Activated gamma-delta T cell treated with Interleukin-2 at 50 U/mL for 16 hours (primary cell): ENCODE results near the gene LPAR2.
A peak's percentile ranks its signal among the peaks of the same experiment; 100 is the strongest.
"Not testable (repeated sequence)": the region's sequence is repeated elsewhere in the genome, so short reads cannot be mapped to it uniquely, and the experiment has no call there.

Experiments
- DNase-seq: peaks from one replicate; pipeline ENCODE4 v3.0.0-alpha.2; 2020

Gene LPAR2

DNA sequence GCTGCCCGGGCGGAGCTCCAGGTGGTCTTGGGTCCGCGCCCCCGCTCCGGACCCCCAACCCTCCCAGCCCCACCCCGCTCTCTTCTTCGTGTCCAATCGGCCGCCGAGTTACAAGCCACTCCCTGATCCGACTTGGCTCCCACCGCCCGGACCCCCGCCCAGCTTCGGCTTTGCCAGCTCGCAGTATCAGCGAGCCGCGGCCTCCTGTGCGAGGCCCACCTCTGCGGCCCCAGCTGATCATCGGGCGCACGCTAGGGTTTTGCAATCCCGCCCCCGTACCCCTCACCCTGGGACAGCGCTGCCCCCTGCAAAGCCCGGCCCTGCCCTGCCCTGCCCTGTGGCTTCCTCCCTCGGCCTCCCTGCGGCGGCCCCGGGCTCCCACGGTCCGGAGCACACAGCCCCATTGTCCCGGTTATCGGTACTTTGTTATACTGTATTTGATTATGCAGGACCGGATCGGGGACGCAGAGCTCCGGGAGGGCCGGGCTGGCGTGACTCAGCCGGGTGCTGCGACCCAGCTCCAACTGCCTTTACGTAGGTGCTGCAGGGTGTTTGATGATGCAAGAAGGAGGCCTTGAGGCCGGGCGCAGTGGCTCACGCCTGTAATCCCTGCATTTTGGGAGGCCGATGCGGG lies 598 bp upstream of the LPAR2 start:
- DNase-seq = peak; percentile 49

DNA sequence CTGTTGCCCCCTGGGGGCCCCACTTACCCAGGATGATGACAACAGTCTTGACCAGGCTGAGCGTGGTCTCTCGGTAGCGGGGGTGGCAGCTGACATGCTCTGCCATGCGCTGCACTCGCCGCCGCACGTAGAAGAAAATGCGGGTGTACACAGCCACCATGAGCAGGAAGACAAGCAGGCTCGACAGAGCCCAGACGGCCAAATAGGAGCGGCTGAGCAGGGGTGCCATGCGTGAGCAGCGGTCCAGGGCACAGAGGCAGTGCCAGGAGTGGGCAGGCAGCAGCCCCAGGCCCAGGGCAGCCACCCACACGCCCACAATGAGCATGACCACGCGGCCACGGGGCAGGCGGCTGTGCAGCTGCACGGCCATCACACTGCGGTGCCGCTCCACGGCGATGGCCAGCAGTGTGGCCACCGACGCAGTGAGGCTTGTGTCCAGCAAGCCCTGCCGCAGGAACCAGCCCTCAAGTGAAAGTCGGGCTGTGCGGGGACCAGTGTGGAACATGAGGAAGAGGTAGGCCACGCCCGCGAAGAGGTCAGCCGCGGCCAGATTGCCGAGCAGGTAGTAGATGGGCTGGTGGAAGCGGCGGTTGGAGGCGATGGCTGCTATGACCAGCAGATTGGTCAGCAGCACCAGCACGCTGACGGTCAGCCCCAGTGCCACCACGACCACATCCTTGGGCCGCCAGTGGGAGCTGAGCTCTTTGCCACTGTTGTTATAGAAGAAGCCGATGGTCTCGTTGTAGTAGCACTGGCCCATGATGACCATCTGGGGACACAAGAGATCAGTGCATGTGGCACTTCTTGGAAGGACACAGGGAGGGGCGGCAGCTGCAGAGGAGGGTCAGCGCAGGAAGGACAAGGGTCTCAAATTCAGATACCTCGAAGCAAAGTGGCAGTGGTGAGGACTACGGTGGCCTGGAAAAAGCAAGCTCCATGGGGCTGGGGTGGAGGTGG lies 1.2 kb downstream of the LPAR2 start:
- no peak for DNase-seq

DNA sequence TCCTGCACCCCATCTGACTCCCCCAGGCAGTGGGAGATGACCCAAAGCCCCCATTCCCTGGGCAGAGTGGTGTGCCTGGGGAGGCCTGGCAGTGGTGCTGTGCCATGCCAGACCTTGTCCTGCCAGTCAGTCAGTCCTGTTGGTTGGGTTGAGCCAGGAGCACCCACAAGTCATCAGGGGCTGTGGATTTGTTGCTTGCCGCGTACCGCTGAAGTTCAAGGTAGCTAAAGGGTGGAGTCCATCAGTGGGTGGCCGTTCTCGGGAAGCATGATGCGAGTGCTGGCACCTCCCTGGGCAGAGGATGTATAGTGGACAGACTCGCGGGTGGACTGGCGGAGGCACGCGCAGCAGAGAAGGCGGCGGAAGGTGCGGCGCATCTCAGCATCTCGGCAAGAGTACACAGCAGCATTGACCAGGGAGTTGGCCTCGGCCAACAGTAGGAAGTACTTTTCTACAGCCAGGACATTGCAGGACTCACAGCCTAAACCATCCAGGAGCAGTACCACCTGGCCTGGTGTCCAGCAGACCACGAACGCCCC lies 3.9 kb downstream of the LPAR2 start:
- DNase-seq = no peak

DNA sequence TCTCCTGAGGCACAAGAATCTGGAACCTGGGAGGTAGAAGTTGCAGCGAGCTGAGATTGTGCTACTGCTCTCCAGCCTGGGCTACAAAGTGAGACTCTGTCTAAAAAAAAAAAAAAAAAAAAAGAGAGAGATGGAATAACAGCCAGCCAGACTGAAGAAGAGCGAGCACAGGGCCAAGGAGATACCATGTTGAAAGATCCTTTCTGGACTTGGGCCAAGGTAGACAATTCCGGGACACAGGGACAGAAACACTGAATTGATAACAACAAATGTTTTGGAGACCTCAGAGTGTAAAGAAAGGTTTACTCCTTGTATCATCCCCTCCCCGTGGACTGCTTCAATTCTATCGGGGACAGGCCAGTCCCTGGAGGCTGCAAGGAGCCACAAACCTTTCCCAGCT lies 4.6 kb downstream of the LPAR2 start:
- DNase-seq = no peak

DNA sequence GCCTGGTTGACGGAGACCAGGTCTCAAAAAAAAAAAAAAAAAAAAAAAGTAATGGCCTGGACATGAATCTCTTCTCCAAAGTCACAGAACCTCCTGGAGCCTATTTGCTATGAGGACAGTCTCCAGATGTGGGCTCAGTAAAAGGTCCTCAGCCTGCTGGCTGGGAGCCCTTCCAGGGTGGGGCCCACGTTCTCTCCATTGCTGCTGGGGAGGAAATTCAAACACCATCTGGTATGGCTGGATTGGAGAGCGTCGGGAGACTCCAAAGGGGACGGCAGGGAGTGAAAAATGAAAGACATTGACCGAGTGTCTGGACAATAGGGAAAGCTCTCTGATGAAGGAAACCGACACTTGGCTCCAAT lies 8.2 kb downstream of the LPAR2 start:
- no peak for DNase-seq

DNA sequence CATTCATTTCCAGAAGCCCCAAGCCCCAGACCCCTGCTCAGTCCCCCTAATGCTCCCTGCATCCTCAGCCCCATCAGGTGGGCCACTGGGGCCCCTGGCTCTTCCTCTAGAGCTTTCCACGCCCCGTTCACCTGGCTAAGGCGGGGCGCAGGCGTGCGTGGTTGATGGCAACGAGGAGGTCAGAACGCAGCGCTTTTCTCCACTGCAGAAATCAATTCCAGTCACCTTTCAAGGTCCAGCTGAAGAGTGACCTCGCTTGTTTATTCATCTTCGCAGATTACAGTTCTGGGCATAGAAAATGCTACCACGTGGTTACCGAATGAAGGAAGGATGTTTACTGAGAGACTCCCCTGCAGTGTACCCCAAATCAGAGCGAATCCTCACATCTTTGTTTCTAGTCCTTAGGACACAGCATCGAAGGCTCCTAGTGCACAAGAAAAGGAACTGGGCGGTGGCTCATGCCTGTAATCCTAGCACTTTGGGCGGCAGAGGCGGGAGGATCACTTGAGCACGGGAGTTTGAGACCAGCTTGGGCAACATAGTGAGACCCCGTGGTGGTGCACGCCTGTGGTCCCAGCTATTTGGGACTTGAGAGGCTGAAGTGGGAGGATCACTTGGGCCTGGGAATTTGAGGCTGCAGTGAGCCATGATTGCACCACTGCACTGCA lies 8.7 kb downstream of the LPAR2 start:
- no peak for DNase-seq

DNA sequence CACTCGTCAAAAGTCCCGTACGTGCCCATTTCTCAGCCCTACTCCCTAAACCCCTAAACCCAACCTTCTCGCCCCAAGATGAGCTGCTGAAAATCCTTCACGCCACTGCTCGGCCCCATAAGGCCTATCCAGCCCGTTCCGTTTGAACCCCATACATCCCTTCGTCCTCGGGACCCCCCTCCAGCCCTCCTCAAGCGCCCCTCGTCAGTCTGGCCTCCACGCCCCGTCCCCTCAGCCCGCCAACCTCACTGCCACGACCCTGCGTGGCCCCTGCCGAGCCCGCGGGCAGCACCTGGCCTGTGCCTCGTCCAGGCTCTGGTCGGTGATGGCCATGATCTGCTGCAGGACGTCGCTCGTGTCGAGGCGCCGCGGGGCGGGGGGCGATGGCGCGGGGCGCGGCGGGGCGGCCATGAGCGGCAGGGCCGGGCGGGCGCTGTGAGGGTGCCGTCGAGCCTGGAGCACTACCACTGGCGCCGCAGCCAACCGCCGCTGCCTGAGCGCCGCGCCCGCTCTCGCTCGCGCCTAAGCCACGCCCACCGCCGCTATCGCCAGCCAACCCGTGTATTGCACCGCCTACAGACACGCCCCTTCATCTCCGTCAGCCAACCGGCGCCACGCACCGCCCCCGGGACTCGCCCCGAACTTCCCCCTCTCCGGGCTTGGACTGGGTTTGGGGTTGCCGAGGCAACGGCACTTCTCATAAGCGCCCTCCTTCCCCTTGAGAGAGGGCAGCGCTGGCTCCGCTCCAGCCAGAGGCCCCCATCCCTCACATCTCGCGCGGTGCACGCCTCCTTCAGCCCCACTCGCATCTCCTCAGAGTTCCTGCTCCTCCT lies 9.6 kb downstream of the LPAR2 start, which contains the start of gene PBX4:
PBX4 (minus strand) TSS at position 469 of the 833 bp plus-strand sequence; CDS start at position 411, 58 bp downstream.
- peak; percentile 99 for DNase-seq

DNA sequence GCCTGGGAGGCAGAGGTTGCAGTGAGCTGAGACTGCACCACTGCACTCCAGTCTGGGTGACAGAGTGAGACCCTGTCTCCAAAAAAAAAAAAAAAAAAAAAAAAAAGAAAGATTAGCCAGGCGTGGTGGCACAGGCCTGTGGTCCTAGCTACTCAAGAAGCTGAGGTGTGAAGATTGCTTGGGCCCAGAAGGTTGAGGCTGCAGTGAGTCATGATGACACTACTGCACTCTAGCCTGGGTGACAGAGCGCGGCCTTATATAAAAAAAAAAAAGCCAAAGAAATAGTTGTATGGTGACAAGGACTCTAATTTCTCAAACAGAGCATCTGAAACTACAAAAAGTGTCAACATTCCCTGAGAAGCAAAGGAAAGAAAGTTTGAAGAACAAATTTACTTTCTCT lies 12.9 kb downstream of the LPAR2 start:
- DNase-seq = peak; percentile 55

DNA sequence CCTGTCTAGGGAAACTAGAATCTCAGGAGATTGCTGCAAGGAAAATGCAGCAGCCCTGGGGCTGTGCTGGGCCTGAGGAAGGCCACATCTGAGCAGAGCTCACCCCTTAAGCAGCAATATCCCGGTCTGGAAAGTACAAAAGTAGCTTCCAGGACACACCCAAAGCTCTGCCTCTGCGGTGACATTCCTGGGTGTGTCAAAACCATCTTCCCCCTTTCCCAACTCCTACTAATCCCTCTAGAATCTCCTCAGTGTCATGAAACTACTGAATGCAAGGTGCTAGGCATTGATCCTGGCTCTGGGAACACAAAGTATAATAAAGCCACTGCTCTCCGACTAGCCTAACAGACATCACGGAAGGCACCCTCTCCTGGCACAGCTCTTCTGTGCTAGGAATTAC lies 14.5 kb downstream of the LPAR2 start:
- DNase-seq = no peak

DNA sequence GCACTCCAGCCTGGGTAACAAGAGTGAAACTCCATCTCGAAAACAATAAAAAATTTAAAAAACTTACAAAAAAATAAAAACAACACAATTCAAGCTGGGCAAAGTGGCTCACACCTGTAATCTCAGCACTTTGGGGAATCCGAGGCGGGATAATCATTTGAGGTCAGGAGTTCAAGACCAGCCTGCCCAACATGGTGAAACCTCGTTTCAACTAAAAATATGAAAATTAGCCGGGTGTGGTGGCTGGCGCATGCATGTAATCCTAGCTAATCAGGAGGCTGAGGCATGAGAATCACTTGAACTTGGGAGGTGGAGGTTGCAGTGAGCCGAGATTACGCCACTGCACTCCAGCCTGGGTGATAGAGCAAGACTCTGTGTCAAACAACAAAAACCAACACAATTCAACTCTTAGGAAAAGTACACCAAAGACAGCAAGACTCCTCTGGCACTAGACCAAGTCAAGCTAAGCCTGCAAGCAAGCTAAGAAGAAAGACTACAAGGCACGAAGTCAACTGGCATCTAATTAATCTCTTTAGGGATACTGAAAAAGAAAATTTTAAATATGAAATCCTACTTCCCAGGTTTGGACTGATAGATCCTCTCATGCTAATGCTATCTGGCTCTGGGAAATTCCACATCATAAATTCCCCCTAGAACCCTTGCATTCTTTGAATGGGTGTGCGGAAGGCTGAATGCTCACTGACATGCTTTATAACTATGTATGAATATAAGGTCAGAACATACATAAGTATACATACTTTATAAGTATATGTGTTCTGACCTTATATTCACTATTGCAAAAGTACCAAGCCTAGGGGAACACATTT lies 17.4 kb downstream of the LPAR2 start:
- no peak for DNase-seq

DNA sequence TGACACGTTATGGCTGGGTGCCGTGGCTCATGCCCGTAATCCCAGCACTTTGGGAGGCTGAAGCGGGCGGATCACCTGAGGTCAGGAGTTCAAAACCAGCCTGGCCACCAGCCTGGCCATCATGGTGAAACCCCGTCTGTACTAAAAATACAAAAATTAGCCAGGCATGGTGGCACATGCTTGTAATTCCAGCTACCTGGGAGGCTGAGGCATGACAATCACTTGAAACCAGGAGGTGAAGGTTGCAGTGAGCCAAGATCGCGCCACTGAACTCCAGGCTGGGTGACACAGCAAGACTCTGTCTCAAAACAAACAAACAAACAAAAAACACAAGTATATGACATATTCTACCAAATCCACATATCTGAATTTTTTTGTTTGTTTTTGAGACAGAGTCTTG lies 21.3 kb downstream of the LPAR2 start:
- not testable (repeated sequence) for DNase-seq

DNA sequence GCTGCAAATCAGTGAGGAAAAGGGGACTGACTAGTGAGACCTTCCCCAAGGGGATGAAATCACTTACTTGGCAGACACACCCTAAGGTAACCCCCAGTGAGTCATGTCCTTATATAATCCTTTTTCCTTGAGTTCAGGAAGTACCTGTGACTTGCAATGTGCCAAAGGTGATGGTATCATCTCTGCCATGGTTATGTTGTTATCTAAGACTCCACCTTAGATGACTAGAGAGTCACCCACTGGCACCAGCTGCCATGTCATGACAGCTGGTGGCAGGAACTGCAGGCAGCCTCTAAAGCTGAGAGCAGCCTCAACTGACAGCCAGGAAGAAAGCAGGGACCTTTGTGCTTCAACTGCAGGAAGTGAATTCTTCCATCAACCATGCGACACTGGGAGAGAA lies 22.0 kb downstream of the LPAR2 start:
- peak; percentile 37 for DNase-seq

DNA sequence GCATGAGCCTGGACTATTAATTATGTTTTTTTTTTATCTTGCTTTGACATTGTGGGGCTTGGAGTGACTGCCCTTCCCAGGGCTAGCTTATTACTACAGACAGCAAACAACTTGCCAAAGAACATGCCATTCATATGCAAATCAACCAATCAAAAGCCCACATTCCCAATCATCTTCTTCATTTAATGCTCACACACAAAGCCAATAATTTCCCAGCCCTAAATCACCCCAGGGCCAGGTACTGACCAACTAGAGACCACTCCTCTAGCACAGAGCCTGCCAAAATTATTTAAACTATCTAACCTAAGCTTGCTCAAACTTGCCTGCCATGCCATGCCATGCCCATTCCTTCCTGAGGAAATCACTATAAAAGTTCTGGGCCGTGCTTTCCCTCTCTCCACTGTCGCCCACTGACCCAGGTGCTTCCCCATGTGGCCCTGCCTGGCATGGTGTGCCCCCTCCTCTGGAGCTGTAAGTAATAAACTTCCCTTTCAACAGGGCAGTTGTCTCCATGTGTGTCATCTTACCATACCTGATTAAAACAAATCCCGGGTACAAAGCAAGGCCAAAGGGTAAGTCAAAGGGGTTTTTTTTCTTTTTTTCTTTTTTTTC lies 25.2 kb downstream of the LPAR2 start:
- no peak for DNase-seq

DNA sequence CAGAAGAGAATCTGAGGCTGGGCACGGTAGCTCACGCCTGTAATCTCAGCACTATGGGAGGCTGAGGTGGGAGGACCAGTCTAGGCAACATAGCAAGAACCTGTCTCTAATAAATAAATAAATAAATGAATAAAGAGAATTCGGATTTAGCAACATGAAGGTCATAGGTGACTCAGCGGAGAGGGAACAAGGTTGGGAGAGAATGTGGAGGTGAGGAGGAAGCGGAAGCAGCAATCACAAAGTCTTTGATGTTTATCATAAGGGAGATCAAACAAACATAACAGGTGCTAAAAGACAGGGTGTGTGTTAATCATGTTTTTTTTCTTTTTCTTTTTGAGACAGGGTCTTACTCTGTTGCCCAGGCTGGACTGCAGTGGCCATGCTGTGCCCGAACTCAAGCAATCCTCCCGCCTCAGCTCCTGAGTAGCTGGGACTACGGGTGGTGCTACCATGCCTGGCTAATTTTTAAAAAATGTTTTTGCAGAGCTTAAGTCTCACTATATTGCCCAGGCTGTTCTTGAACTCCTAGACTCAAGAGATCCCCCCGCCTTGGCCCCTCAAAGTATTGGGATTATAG lies 25.8 kb downstream of the LPAR2 start:
- DNase-seq = peak; percentile 45

DNA sequence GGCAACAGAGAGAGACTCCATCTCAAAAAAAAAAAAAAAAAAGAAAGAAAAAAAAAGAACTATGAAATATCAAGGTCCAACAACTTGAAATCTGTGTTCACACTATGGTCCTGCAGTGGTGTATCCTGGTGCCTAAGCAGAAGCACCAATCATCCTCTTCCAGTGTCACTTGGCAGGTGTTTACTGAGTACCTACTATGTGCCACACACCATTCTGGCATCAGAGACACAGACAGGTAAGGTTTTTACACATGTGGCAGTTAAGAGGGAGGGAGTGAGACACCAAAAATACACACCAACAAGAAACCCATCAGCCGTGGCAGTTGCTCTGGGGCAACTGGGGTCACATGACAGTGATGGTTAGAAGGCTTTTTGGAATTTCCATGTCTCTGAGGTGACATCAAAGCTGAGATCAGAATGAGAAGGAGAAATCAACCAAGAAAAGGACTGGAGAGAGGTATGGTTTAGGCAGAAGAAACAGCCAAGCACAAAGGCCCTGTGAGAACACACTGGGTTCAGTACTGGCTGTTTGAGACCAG lies 27.2 kb downstream of the LPAR2 start:
- no peak for DNase-seq

DNA sequence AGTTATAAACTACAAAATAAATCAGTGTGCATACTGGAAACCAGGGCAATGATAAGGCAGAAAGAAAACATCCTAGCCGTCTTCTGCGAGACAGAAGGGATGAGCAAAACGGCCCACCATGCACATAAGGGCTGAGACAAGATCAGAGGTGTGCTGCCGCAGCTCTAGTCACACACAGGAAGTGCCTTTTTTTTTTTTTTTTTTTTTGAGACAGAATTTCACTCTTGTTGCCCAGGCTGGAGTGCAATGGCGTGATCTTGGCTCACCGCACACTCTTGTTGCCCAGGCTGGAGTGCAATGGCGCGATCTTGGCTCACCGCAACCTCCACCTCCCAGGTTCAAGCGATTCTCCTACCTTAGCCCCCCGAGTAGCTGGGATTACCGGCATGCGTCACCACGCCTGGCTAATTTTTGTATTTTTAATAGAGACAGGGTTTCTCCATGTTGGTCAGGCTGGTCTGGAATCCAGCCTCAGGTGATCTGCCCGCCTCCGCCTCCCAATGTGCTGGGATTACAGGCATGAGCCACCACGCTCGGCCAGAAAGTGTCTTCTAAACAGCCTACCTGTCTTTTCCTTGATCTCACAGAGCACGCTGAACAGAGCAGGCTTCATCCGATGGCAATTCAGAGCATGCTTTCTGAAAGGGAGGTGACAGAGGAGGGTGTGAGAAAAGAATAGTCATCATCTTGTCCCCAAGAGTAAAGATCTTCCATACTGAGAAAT lies 29.1 kb downstream of the LPAR2 start:
- DNase-seq = peak; percentile 66

DNA sequence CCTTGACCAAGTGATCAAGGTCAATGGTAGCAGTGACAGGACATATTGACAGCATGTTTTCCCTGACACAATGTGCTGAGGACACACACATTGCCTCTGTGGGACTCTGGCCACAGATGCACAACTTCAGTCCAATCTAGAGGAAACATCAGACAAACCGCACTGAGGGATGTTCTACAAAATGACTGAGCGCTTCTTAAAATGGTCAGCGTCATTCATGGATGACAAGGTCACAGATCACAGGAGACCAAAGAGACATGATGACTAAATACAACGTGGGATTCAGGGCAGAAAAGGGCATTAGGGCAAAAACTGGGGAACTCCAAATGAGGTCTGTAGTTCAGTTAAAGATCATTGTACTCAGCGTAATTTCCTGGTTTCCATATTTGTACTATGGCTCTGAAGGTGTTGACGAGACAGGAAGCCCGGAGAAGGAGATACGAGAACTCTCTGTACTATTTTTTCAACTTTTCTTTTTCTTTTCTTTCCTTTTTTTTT lies 30.2 kb downstream of the LPAR2 start:
- DNase-seq = peak; percentile 34

DNA sequence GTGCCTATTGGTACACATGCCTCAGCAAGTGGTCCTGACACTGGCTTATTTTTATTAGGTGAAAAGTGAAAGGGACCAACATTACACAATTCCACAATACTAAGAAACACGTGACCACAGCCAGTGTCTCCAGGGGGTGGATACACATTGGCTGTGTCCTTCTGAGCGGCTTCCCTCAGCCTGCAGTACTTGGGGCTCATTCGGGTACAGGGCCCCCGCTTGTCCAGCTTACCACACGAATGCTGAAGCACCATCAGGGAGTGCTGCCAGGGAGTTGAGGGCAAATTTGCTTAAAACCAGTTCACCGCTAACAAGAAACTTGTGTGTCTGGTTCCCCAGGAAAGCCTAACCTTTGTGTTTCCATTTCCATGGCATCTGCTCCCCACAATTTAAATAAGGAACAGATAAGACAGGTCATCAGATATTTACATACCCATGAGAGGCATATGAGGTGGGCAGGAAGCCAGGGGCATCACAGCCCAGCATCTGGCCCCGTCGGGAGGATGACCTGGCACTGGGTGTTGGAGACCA lies 32.8 kb downstream of the LPAR2 start:
- DNase-seq = no peak

DNA sequence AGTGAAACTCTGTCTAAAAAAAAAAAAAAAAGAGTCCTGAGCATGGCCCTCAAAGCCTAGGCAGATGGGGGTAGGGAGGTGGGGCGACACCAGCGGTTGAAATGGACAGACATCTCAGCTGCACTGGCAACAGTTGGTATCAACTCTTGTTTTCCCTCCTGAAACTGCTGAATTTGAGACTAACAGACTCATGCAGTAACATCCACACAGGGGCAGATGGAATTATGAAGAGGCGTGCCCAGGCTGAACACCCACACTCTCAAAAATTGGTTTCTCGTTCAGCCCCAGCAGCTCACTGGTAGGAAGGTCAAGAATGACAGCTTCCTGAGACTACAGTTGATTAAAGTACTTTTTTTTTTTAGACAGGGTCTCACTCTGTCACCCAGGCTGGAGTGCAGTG lies 33.6 kb downstream of the LPAR2 start:
- no peak for DNase-seq
